GM21367 (cell line): ENCODE results near the gene RGS11.
"Not testable (repeated sequence)": the region's sequence is repeated elsewhere in the genome, so short reads cannot be mapped to it uniquely, and the experiment has no call there.

Source experiments
- ATAC-seq: cut with Tn5 transposase; IDR thresholded peaks from one replicate; pipeline ENCODE4 v1.9.1; 2021; ENCODE audit not compliant: unreplicated experiment

The RGS11 gene

DNA sequence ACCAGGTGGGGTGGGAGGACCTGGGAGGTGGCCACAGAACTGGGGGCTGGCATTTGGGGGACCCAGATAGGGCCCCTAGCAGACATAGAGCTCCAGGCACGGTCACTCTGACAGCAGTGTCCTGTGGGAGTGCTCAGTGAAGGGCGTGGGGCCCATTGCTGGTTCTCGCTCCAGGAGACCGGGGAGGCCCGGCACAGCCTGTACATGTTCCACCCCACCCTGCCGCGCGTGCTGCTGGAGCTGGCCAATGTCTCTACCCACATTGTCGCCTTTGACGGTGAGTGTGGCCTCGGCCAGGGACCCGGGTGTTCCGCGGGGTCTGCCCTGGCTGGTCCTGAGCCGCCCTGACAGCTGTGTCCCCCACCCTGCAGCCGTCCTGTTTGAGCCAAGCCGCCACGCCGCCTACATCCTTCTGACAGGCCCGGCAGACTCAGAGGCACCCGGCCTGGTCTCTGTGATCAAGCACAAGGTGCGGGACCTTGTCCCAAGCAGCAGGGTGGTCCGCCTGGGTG is 11.2 kb downstream of the RGS11 start:
- no peak for ATAC-seq

GRCh38 chr16:263944-264343 is 11.8 kb downstream of the RGS11 start:
- no peak for ATAC-seq

GRCh38 chr16:263182-263774 is 12.5 kb downstream of the RGS11 start:
- no peak for ATAC-seq

- ATAC-seq = no peak
Observed at GRCh38 chr16:262121-262745, 13.5 kb downstream of the RGS11 start.

- no peak for ATAC-seq
Observed at GRCh38 chr16:261031-261691, 14.6 kb downstream of the RGS11 start.

DNA sequence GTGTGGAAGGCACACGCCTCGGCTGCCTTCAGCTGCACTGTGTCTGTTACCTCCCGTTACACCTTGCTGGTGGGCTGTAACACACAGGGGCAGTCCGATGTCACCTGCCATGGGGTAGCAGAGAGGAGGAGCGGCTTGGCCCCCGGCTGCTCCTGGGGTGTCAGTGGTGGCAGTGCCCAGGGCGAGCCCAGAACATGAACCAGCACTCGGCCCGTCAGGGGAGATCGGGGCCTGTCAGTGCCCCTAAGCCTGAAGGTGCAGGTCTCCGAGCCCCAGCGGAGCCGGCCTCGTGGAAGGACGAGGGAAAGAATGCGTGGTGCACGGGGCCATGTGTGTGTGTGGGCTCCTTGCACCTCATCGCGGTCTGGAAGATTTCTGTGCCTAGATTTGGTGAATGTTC is 15.4 kb downstream of the RGS11 start:
- ATAC-seq = no peak

- ATAC-seq = no peak
Observed at GRCh38 chr16:259814-260253, 15.9 kb downstream of the RGS11 start.

DNA sequence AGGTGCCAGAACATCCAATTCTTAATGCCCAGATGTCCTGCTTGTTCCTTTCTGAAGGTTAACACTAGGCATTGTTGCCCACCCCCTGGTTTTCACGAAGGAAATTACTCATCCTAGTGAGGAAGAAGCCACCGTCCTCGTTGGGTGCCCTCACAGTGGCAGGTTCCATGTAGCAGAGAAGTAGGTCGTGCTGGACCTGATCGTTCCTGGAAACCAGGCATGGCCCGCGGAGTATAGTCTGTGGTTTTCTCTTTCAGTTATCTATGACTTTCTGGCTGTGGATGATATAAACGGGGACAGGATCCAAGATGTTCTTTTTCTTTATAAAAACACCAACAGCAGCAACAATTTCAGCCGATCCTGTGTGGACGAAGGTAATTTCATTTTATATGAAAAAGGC is 16.5 kb downstream of the RGS11 start:
- ATAC-seq = no peak

DNA sequence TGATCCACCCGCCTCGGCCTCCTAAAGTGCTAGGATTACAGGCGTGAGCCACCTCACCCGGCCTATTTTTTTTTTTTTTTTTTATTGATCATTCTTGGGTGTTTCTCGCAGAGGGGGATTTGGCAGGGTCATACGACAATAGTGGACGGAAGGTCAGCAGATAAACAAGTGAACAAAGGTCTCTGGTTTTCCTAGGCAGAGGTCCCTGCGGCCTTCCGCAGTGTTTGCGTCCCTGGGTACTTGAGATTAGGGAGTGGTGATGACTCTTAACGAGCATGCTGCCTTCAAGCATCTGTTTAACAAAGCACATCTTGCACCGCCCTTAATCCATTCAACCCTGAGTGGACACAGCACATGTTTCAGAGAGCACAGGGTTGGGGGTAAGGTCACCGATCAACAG is 17.7 kb downstream of the RGS11 start:
- ATAC-seq = not testable (repeated sequence)

DNA sequence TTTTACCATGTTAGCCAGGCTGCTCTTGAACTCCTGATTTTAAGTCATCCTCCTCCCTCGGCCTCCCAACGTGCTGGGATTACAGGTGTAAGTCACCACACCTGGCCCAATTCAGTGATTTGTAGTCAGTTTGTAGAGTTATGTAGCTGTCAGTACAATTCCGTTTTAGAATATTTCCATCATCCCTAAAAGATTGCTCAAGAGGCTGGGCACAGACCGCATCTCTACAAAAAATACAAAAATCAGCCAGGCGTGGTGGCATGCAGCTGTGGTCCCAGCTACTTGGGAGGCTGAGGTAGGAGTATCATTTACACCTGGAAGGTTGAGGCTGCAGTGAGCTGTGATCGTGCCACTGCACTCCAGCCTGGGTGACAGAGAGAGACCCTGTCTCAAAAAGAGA is 20.6 kb downstream of the RGS11 start:
- ATAC-seq = no peak

DNA sequence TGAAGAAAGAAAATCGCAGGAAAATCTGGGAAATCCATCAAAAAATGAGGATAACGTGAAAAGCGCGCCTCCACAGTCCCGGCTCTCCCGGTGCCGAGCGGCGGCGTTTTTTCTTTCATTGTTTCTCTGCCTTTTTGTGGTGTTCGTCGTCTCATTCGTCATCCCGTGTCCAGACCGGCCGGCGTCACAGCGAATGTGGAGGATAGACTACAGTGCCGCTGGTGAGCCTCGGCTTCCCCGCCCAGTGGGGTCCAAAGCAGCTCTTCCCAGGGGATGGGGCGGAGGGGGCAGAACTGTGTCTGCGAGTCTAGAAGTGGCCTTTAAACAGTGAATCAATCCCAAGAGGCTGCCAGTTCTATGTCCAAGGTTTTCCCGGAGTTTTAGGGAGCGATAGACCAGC is 21.3 kb downstream of the RGS11 start:
- ATAC-seq = no peak

GRCh38 chr16:253833-254232 is 21.9 kb downstream of the RGS11 start:
- no peak for ATAC-seq

DNA sequence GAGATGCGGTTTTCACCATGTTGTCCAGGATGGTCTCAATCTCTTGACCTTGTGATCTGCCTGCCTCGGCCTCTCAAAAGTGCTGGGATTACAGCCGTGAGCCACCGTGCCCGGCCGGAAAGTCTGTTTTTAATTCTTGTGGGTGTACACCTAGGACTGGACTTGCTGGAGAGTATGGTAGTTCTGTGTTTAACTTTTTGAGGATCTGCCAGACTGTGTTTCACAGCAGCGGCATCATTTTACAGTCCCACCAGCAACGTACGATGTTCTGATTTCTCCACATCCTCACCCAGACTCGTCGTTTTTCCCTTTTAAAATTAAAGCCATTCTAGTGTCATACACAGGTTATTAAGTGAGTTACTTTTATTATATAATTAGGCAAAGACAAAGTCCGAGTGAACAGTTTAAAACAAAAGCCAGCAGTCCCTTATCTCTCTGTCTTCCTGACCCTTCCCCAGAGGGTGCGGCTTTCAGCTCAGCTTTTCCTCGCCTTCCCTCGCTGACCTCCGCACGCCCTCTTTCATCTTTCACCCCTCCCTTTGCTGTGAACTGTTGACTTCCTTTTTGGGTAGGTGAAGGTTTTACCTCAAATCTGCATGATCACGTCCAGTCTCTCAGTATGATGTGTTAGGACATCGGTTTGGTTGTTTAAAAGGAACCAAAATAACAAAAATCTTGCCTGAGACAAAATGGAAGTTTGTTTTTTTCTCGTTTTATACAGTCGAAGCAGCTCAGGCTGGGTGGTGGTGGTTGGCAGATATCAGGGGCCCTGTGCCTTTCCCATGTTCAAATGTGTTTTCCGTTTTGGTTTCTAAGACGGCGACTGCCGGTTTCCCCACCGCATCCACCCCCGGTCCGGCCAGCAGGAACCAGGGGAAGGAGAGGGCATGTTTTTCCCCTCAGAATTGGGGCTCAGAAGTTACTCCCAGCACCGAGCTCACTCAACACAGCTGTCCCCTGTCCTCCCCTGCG is 23.1 kb downstream of the RGS11 start:
- no peak for ATAC-seq

DNA sequence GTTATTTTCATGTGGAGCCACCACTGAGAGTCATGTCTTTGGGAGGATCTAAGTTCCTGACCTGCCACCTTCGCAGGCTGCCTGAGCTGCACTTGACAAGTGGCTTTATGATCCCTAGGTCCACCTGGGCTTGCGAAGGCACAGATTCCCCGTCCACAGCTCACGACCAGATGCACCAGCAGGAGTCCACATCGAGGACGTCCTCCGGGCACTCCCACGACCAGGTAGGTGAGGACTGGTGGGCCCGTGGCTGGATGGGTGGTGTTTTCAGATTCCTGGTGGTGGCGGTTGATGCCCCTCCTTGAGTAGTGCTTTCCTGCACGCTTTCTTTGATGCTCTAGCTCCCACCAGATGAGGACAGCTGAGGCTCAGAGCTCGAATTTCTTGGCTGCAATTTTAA is 26.3 kb downstream of the RGS11 start:
- no peak for ATAC-seq

GRCh38 chr16:247027-247426 is 28.7 kb downstream of the RGS11 start:
- no peak for ATAC-seq

DNA sequence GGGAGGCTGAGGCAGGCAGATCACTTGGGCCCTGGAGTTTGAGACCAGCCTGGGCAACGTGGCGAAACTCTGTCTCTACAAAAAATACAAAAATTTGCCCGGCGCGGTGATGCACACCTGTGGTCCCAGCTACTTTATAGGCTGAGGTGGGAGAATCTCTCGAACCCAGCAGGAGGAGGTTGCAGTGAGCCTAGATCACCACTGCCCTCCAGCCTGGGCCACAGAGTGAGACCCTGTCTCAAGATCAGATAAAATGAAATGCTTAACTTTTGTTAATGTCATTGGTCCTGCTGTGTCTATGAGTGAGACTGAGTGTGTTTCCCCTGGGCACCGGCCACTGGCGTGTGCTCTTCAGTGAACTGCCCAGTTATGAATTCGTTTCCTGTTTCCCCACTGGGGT is 30.6 kb downstream of the RGS11 start:
- no peak for ATAC-seq

DNA sequence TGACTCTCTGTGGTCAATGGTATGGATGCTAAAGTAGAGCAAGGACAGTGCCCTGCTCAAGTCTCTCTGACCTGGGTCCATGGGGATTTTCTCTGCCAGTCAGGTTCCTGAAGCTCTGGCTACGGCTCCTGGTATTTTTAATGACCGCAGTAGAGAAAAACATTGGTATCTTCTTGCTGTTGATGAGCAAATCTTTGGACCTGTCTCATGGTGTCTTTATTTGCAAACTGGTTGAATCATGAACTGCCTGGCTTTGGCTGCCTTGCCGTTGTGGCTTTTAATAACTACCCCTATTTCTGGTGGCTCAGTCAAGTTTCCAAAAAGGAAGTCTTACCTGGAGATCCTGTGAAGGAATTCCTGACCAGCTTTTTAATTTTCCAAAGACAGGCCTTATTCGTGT is 32.4 kb downstream of the RGS11 start:
- ATAC-seq = no peak

GRCh38 chr16:242281-242680 is 33.5 kb downstream of the RGS11 start:
- no peak for ATAC-seq

GRCh38 chr16:240559-240958 is 35.2 kb downstream of the RGS11 start:
- no peak for ATAC-seq

DNA sequence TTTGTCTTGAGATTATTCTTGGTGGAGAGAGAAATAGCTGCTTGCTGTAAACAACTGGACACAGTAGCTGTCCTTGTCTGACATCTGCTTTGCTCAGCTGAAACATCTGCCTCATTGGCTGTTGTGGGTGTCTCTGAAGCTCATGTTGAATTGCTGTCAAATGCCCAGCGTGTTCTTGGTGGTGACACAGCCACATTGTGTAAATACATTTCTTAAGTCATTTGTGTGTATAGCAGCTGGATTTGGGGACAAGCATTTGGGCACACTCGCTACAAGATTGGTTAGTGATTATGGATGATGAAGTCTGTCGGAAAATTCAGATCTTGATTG is 35.8 kb downstream of the RGS11 start:
- no peak for ATAC-seq
